ENCODE measurements around the gene F13A1.
"Not testable (repeated sequence)": the region's sequence is repeated elsewhere in the genome, so short reads cannot be mapped to it uniquely, and the experiment has no call there.

The F13A1 gene

GRCh38 chr6:6312901-6313441, 7.5 kb downstream of the F13A1 start:
- TF ChIP-seq ZC3H10 (CRISPR knock-in tag; IDR thresholded peaks at IDR 0.05) (no peak), OSR1 (CRISPR knock-in tag; IDR thresholded peaks at IDR 0.05) (no peak), ZFP3 (CRISPR knock-in tag; IDR thresholded peaks at IDR 0.05) (no peak), CSDC2 (CRISPR knock-in tag; IDR thresholded peaks at IDR 0.05) (no peak), BACH2 (CRISPR knock-in tag; IDR thresholded peaks at IDR 0.05; ENCODE audit: borderline replicate concordance) (no peak), TSHZ2 (CRISPR knock-in tag; IDR thresholded peaks at IDR 0.05) (no peak), CREB5 (CRISPR knock-in tag; IDR thresholded peaks at IDR 0.05; ENCODE audit: low read depth) (no peak), ISL1 (CRISPR knock-in tag; IDR thresholded peaks at IDR 0.05) (no peak), TOX (CRISPR knock-in tag; IDR thresholded peaks at IDR 0.05; ENCODE audit: borderline replicate concordance) (no peak), ZNF8 (CRISPR knock-in tag; IDR thresholded peaks at IDR 0.05) (no peak), ZNF565 (CRISPR knock-in tag; conservative IDR thresholded peaks at IDR 0.05; ENCODE audit: low read depth) (no peak), POU6F1 (CRISPR knock-in tag; IDR thresholded peaks at IDR 0.05; ENCODE audit: borderline replicate concordance, low read depth) (no peak), CSRNP3 (CRISPR knock-in tag; IDR thresholded peaks at IDR 0.05) (no peak), TCF4 (CRISPR knock-in tag; IDR thresholded peaks at IDR 0.05; ENCODE audit: borderline replicate concordance) (no peak), GLIS3 (CRISPR knock-in tag; IDR thresholded peaks at IDR 0.05) (no peak), ZNF70 (CRISPR knock-in tag; IDR thresholded peaks at IDR 0.05) (no peak), RARB (CRISPR knock-in tag; IDR thresholded peaks at IDR 0.05) (no peak)
- no peak for ATAC-seq

GRCh38 chr6:6305575-6305974, 14.9 kb downstream of the F13A1 start:
- no peak for ATAC-seq
- TF ChIP-seq POU6F1 (CRISPR knock-in tag; IDR thresholded peaks at IDR 0.05; ENCODE audit: borderline replicate concordance, low read depth), result no peak
- no peak for TF ChIP-seq PATZ1 (CRISPR knock-in tag; IDR thresholded peaks at IDR 0.05; ENCODE audit: borderline replicate concordance)
- no peak for TF ChIP-seq ZC3H10 (CRISPR knock-in tag; IDR thresholded peaks at IDR 0.05)
- no peak for TF ChIP-seq ZNF565 (CRISPR knock-in tag; conservative IDR thresholded peaks at IDR 0.05; ENCODE audit: low read depth)
- TF ChIP-seq ZNF70 (CRISPR knock-in tag; IDR thresholded peaks at IDR 0.05), result no peak
- no peak for TF ChIP-seq ARNTL (CRISPR knock-in tag; IDR thresholded peaks at IDR 0.05; ENCODE audit: borderline replicate concordance, low read depth)
- TF ChIP-seq ESRRG (CRISPR knock-in tag; IDR thresholded peaks at IDR 0.05), result no peak
- TF ChIP-seq TOX (CRISPR knock-in tag; IDR thresholded peaks at IDR 0.05; ENCODE audit: borderline replicate concordance), result no peak
- TF ChIP-seq RARB (CRISPR knock-in tag; IDR thresholded peaks at IDR 0.05), result no peak
- TF ChIP-seq CSRNP3 (CRISPR knock-in tag; IDR thresholded peaks at IDR 0.05), result no peak
- no peak for TF ChIP-seq GLIS3 (CRISPR knock-in tag; IDR thresholded peaks at IDR 0.05)
- no peak for TF ChIP-seq TSHZ2 (CRISPR knock-in tag; IDR thresholded peaks at IDR 0.05)
- TF ChIP-seq OSR1 (CRISPR knock-in tag; IDR thresholded peaks at IDR 0.05), result no peak
- TF ChIP-seq ISL1 (CRISPR knock-in tag; IDR thresholded peaks at IDR 0.05), result no peak
- no peak for TF ChIP-seq CSDC2 (CRISPR knock-in tag; IDR thresholded peaks at IDR 0.05)
- TF ChIP-seq PPARA (CRISPR knock-in tag; IDR thresholded peaks at IDR 0.05; ENCODE audit: borderline replicate concordance), result no peak
- TF ChIP-seq BACH2 (CRISPR knock-in tag; IDR thresholded peaks at IDR 0.05; ENCODE audit: borderline replicate concordance), result no peak

- not testable (repeated sequence) for ATAC-seq
Observed at GRCh38 chr6:6300383-6300782, 20.1 kb downstream of the F13A1 start.

All from SK-N-SH treated with all-trans-retinoic acid at 6 μM for 48 hours (cell line).